ENCODE results near the gene NGEF.

The NGEF gene

DNA sequence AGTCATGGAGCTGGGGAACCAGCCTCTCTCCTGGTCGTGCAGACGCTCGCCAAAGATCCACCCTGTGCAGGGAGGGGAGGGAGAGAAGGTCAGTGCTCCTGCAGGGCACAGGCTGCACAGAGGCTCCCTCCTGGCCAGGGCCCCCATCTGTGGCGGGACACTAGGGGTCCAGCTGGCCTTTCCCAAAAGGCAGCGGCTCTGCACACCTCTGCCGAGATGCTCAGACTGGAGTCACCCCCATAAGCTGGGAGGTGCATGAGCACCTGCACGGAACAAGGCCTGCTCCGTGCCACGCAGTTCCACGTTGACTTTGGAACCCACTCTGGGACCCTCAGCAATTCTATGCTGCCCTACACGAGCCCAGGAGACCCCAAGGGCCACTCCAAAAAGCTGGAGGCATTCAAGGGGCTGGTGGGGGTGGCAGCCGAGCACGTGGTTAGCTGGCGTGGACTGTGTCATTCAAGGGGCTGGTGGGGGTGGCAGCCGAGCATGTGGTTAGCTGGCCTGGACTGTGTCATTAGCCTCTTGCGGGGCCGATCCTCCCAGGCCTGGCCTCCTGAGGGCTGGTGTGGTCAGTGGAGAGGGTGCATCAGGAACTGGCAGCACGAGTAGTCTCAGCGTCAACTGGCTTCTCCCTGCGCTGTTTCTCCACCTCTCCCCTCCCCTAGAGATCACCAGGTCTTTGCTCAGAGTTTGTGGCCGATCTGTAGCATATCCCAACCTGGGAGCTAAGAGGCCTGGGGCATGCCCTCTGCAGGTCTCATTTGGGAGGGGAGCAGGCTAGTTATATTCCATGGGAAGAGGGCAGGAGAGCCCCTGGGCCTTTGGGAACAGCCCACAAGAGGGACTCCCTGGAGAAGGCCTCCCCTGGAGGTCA lies 133.2 kb downstream of the NGEF start:
- H3K4me3 ChIP-seq (ENCODE audit: low read depth, low read length): no peak overlapping the region
- TF ChIP-seq, protein P1, sequence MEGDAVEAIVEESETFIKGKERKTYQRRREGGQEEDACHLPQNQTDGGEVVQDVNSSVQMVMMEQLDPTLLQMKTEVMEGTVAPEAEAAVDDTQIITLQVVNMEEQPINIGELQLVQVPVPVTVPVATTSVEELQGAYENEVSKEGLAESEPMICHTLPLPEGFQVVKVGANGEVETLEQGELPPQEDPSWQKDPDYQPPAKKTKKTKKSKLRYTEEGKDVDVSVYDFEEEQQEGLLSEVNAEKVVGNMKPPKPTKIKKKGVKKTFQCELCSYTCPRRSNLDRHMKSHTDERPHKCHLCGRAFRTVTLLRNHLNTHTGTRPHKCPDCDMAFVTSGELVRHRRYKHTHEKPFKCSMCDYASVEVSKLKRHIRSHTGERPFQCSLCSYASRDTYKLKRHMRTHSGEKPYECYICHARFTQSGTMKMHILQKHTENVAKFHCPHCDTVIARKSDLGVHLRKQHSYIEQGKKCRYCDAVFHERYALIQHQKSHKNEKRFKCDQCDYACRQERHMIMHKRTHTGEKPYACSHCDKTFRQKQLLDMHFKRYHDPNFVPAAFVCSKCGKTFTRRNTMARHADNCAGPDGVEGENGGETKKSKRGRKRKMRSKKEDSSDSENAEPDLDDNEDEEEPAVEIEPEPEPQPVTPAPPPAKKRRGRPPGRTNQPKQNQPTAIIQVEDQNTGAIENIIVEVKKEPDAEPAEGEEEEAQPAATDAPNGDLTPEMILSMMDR (IDR thresholded peaks at IDR 0.05; ENCODE audit: borderline replicate concordance, insufficient read depth, low read depth, low read length): no peak

GRCh38 chr2:232878855-232879617 lies 134.0 kb downstream of the NGEF start:
- H3K4me3 ChIP-seq (ENCODE audit: low read depth, low read length): no peak overlapping the region
- TF ChIP-seq, protein P1 (IDR thresholded peaks at IDR 0.05; ENCODE audit: borderline replicate concordance, insufficient read depth, low read depth, low read length): no peak

DNA sequence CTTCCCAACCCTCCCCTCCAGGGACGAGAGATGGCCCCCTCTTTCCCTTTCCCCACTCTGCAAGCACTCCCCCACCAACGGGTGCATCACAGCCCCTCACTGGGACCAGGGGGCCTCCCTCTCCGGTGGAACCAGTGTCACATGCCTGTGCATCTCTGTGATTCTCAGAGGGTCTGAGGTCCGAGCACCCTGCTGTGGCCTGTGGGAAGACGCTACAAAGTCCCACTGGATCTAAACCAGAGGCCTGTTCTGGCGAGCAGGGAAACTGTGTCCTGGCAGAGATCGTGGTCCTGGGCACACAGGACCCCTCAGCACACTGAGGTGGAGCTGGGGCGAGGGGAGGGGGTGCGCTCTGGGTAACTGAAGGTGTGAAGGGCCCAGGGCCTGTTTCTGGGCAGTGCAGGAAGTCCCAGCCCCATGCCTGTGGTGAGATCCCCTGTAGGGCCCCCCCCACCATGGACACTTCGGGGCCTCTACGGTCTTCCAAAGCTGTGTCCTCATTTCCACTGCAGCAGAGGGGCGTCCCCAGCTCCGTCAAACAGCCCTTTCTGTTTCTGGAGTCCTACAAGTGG lies 135.0 kb downstream of the NGEF start:
- TF ChIP-seq, protein P1 (IDR thresholded peaks at IDR 0.05; ENCODE audit: borderline replicate concordance, insufficient read depth, low read depth, low read length): no peak
- no peak overlapping the region for H3K4me3 ChIP-seq (ENCODE audit: low read depth, low read length)

- H3K4me3 ChIP-seq (ENCODE audit: low read depth, low read length): no peak overlapping the region
- TF ChIP-seq, protein P1 (IDR thresholded peaks at IDR 0.05; ENCODE audit: borderline replicate concordance, insufficient read depth, low read depth, low read length): no peak
Measured at GRCh38 chr2:232876978-232877441, 136.0 kb downstream of the NGEF start.

GRCh38 chr2:232876161-232876977 lies 136.7 kb downstream of the NGEF start:
- H3K4me3 ChIP-seq (ENCODE audit: low read depth, low read length): peak overlapping the region; percentile 53
- TF ChIP-seq, protein P1 (IDR thresholded peaks at IDR 0.05; ENCODE audit: borderline replicate concordance, insufficient read depth, low read depth, low read length): peak; percentile 43

- TF ChIP-seq, protein P1 (IDR thresholded peaks at IDR 0.05; ENCODE audit: borderline replicate concordance, insufficient read depth, low read depth, low read length): no peak
- H3K4me3 ChIP-seq (ENCODE audit: low read depth, low read length): peak overlapping the region; percentile 8
Measured at GRCh38 chr2:232875256-232876121, 137.6 kb downstream of the NGEF start.
